T-cell (primary cell): Measurements from ENCODE around the gene DENND1A. TPM values are rescaled to one million over a fixed set of nuclear protein-coding genes. Genes with fewer than 3 reads are reported as not detected.

ENCODE experiments used
- ATAC-seq, 4 experiments: fragments of 200-7000 bp in 3 of 4; fragments of 150-1000 bp in 1 of 4; cut with Tn5 transposase; replicated peaks in 1 of 4; 1 replicate in 3 of 4; 2 replicates in 1 of 4; pipeline ENCODE4 v1.10.0; 2021; ENCODE audit warnings: moderate library complexity in 3 of 4, mild to moderate bottlenecking in 2 of 4, moderate number of reproducible peaks in 1 of 4
- CTCF ChIA-PET, 2 donors: fragments of 300-600 bp; sonication (Branson Sonifier 250); formaldehyde crosslinking; loops; one replicate each; lab custom pipeline; 2022; ENCODE audit warnings: antibody characterized with exemption in 2 of 2; lab: Charles Lee
- POLR2A ChIA-PET, 2 donors: fragments of 300-600 bp; sonication (Branson Sonifier 250); formaldehyde crosslinking; loops; one replicate each; lab custom pipeline; 2022; ENCODE audit warnings: antibody characterized with exemption in 2 of 2; lab: Charles Lee
- DNase-seq, 35 experiments: peaks; one replicate each; pipeline versions ENCODE4 v3.0.0 to v3.0.0-alpha.2; 2013 to 2023
- H3K27ac ChIP-seq: one replicate; pipeline ENCODE4 v1.5.1; 2013; ENCODE audit warnings: low read length
- H3K27me3 ChIP-seq, 2 experiments: replicated peaks in 1 of 2; 1 replicate in 1 of 2; 2 replicates in 1 of 2; pipeline versions ENCODE4 v1.6.1 to v1.7.0; 2013; ENCODE audit warnings: low read length in 1 of 2, mixed read lengths in 1 of 2; ENCODE audit not compliant: control insufficient read depth in 2 of 2, insufficient read depth in 2 of 2; ENCODE audit errors: extremely low read depth in 1 of 2
- H3K36me3 ChIP-seq, 2 donors: 1 replicate in 1 of 2; 2 replicates in 1 of 2; pipeline versions ENCODE4 v1.6.1 to v1.7.0; 2013; ENCODE audit warnings: low read length in 1 of 2; ENCODE audit not compliant: control insufficient read depth in 2 of 2, insufficient read depth in 1 of 2; ENCODE audit errors: extremely low read depth in 1 of 2
- H3K4me1 ChIP-seq, 2 experiments: 1 replicate in 1 of 2; 2 replicates in 1 of 2; pipeline versions ENCODE4 v1.6.1 to v1.7.0; 2013; ENCODE audit warnings: low read length in 2 of 2, mixed read lengths in 1 of 2; ENCODE audit not compliant: insufficient read depth in 2 of 2, control insufficient read depth in 1 of 2; ENCODE audit errors: extremely low read depth in 1 of 2
- H3K4me3 ChIP-seq, 2 donors: 1 replicate in 1 of 2; 2 replicates in 1 of 2; pipeline versions ENCODE4 v1.5.1 to v1.7.0; 2013; ENCODE audit warnings: mild to moderate bottlenecking in 2 of 2, low read length in 1 of 2, moderate library complexity in 1 of 2; ENCODE audit not compliant: control insufficient read depth in 1 of 2; ENCODE audit errors: extremely low read depth in 1 of 2
- H3K9me3 ChIP-seq: 2 replicates; pipeline ENCODE4 v1.7.0; 2013
- H3K27ac Mint-ChIP-seq, 2 donors: one replicate each; pipeline ENCODE4 v1.8.0; 2020 to 2021; ENCODE audit warnings: mild to moderate bottlenecking in 2 of 2, mixed read lengths in 2 of 2
- H3K27me3 Mint-ChIP-seq, 2 donors: one replicate each; pipeline ENCODE4 v1.8.0; 2021 to 2022; ENCODE audit warnings: mixed read lengths in 2 of 2
- H3K36me3 Mint-ChIP-seq: one replicate; pipeline ENCODE4 v1.8.0; 2021; ENCODE audit warnings: mixed read lengths
- H3K4me1 Mint-ChIP-seq, 3 donors: one replicate each; pipeline ENCODE4 v1.8.0; 2020 to 2022; ENCODE audit warnings: mixed read lengths in 3 of 3, mild to moderate bottlenecking in 1 of 3
- H3K4me3 Mint-ChIP-seq, 3 donors: one replicate each; pipeline ENCODE4 v1.8.0; 2020 to 2022; ENCODE audit warnings: mild to moderate bottlenecking in 3 of 3, mixed read lengths in 3 of 3, moderate library complexity in 3 of 3
- H3K9me3 Mint-ChIP-seq, 3 donors: one replicate each; pipeline ENCODE4 v1.8.0; 2020 to 2022; ENCODE audit warnings: mixed read lengths in 3 of 3
- WGBS: methylation state at CpG from one replicate; pipeline ENCODE4 v1.1.5; 2013; ENCODE audit warnings: missing lambda C conversion rate; ENCODE audit not compliant: insufficient coverage; 5-methylcytosine and 5-hydroxymethylcytosine counted together
- total RNA-seq, 35 experiments: library from RNA in 6 of 35; stranded (reverse) in 6 of 35; fragments of 120-200 nt in 1 of 35; gene quantifications; one replicate each; pipeline versions ENCODE4 v1.2.1 to v1.2.4 and lab custom pipeline; 2013 to 2026

The DENND1A gene
- total RNA-seq, 5 donors from 2014 or later (not counting 1 experiment from before 2014, with no cell fraction given), result 12.4 to 19.9 (median 14.1) TPM

DNA sequence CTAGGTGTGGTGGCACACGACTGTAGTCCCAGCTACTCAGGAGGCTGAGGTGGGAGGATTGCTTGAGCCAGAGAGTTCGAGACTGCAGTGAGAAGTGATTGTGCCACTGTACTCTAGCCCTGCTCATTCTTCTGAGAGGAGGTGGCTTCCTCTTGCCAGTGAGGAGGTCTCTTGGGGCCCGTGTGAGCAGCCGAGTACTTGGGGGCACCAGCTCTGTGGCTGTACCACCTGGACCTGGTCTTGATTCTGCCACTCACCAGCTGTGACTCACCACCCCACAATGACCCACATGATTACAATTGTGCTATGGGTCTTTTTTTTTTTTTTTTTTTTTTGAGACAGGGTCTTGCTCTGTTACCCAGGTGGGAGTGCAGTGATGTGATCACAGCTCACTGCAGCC lies 592.0 kb downstream of the DENND1A start:
- 100% methylated on average over 1 of the region's 4 CpGs for WGBS
- no peak overlapping the region for H3K4me3 ChIP-seq

DNA sequence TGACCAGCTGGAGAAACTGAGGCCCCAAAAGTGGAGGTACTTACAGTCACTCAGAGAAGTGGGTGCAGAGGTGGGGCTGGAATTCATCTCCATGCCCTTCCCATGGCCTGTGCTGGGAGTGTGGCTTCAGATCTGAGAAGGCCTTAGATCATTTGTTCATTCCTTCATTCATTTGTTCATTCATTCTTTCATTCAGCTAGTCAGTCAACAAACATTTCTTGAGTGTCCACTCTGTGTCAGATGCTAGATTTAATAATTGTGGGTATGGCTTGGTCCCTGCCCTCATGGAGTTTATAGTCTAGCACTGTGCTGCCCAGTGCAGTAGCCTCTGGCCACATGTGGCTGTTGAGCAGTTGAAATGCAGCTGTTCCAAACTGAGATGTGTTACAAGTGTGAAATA lies 593.0 kb downstream of the DENND1A start:
- peaks cover 0 to 4% of the 10 kb centered on the region in 2 experiments for H3K27me3 ChIP-seq
- no peaks in the 10 kb centered on the region for H3K36me3 Mint-ChIP-seq

More for the DNA sequence above, 592.0 kb downstream of the DENND1A start:
- ATAC-seq (no peak), DNase-seq (no peak)
- Histone ChIP-seq H3K27me3 (peaks cover 0 to 4% of the 10 kb centered on the region in 2 experiments), H3K36me3 (no peaks in the 10 kb centered on the region), H3K4me1 (peaks cover 10 to 29% of the 10 kb centered on the region in 2 experiments), H3K9me3 (no peaks in the 10 kb centered on the region), H3K27ac (no peak overlapping the region)
- Mint-ChIP-seq H3K4me1 (peaks cover 32 to 52% (median 38%) of the 10 kb centered on the region in 3 donors), H3K36me3 (no peaks in the 10 kb centered on the region), H3K27me3 (no peaks in the 10 kb centered on the region), H3K4me3 (peak overlapping the region in 1 of 3 donors; percentile 84), H3K9me3 (no peaks in the 10 kb centered on the region), H3K27ac (peak overlapping the region in 1 of 2 donors; percentile 42)
- POLR2A ChIA-PET, result interaction anchor here in 1 of 2 donors (0.5 kb wide), 1 partner anchor 93 kb away, joined by 3 read pairs; no protein-coding TSS in a partner anchor
- CTCF ChIA-PET, result interaction anchor here in 1 of 2 donors (0.6 to 2.5 kb wide), 3 partner anchors 12 to 286 kb away, joined by 4 to 14 read pairs (median 6); no protein-coding TSS in a partner anchor

DNA sequence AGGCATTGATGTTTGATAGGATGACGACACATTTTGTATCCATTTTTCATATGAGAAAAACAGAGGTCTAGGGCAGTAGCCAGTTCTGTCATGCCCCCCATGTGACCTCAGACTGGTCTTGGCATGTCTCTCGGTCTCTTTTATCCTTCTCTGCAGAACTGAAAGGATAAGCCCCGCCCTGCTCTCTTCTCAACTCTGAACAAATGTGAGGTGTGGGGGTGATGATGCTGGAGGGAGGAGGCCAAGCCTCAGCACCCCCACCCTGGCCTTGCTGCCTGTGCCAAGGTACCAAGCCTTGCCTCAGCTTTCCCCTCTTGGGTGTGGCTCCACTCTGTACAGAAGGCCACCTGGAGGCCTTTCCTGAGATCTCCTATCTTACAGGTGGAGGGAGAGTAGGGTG lies 593.5 kb downstream of the DENND1A start:
- Mint-ChIP-seq H3K27ac (peak overlapping the region; percentile 12 to 75), H3K4me3 (no peak overlapping the region), H3K27me3 (no peaks in the 10 kb centered on the region), H3K4me1 (peaks cover 28 to 44% (median 32%) of the 10 kb centered on the region in 3 donors), H3K9me3 (no peaks in the 10 kb centered on the region), H3K36me3 (no peaks in the 10 kb centered on the region)
- no peak overlapping the region for H3K4me3 ChIP-seq
- no peak for ATAC-seq
- ChIA-PET CTCF (interaction anchor here (0.7 to 1.1 kb wide), 2 partner anchors 9 to 255 kb away, joined by 3 read pairs; no protein-coding TSS in a partner anchor), POLR2A (no interaction called here)
- DNase-seq, result no peak
- H3K36me3 ChIP-seq, result no peaks in the 10 kb centered on the region
- H3K27ac ChIP-seq, result no peak overlapping the region
- H3K4me1 ChIP-seq, result peaks cover 10 to 29% of the 10 kb centered on the region in 2 experiments
- H3K27me3 ChIP-seq, result peaks cover 0 to 4% of the 10 kb centered on the region in 2 experiments
- WGBS, result no CpG with 5 or more reads among the region's 3 CpGs
- no peaks in the 10 kb centered on the region for H3K9me3 ChIP-seq

More for the DNA sequence above, 593.0 kb downstream of the DENND1A start:
- DNase-seq, result no peak
- Mint-ChIP-seq H3K9me3 (no peaks in the 10 kb centered on the region), H3K4me1 (peaks cover 30 to 48% (median 35%) of the 10 kb centered on the region in 3 donors), H3K27ac (no peak overlapping the region), H3K4me3 (no peak overlapping the region), H3K27me3 (no peaks in the 10 kb centered on the region)
- ChIA-PET POLR2A (no interaction called here), CTCF (interaction anchor here in 1 of 2 donors (0.7 kb wide), 1 partner anchor 256 kb away, joined by 3 read pairs; no protein-coding TSS in a partner anchor)
- no peak for ATAC-seq
- H3K27ac ChIP-seq, result no peak overlapping the region
- no peaks in the 10 kb centered on the region for H3K9me3 ChIP-seq
- H3K4me1 ChIP-seq, result peaks cover 10 to 29% of the 10 kb centered on the region in 2 experiments
- no peak overlapping the region for H3K4me3 ChIP-seq
- H3K36me3 ChIP-seq, result no peaks in the 10 kb centered on the region

DNA sequence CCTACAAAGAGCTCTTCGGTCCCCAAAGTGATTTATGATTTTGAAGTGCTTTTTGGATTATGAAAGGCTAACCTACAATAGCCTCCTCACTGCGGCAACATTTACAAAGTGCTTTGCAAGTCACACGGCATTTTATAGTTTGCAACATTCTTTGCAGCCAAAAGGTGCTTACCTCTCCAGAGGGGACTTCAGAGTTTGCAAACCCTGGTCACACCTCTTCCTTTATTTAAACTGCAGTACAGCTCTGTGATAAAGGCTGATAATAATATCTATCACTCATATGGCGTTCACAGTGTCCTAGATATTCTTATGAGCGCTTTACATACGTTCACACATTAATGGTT lies 594.0 kb downstream of the DENND1A start:
- Mint-ChIP-seq H3K4me1 (peaks cover 25 to 39% (median 28%) of the 10 kb centered on the region in 3 donors), H3K27me3 (no peaks in the 10 kb centered on the region), H3K27ac (no peak overlapping the region), H3K9me3 (no peaks in the 10 kb centered on the region), H3K36me3 (no peaks in the 10 kb centered on the region), H3K4me3 (no peak overlapping the region)
- peaks cover 10 to 28% of the 10 kb centered on the region in 2 experiments for H3K4me1 ChIP-seq
- DNase-seq (no peak), ATAC-seq (no peak)
- H3K27ac ChIP-seq, result no peak overlapping the region
- no peaks in the 10 kb centered on the region for H3K9me3 ChIP-seq
- H3K36me3 ChIP-seq, result no peaks in the 10 kb centered on the region
- H3K27me3 ChIP-seq, result peaks cover 0 to 4% of the 10 kb centered on the region in 2 experiments
- ChIA-PET CTCF (interaction anchor here in 1 of 2 donors (1.1 kb wide), 1 partner anchor 9 kb away, joined by 3 read pairs; no protein-coding TSS in a partner anchor), POLR2A (interaction anchor here (0.5 to 0.6 kb wide), 2 partner anchors 11 to 12 kb away, joined by 3 read pairs; no protein-coding TSS in a partner anchor)
- no CpG with 5 or more reads among the region's 6 CpGs for WGBS
- no peak overlapping the region for H3K4me3 ChIP-seq

DNA sequence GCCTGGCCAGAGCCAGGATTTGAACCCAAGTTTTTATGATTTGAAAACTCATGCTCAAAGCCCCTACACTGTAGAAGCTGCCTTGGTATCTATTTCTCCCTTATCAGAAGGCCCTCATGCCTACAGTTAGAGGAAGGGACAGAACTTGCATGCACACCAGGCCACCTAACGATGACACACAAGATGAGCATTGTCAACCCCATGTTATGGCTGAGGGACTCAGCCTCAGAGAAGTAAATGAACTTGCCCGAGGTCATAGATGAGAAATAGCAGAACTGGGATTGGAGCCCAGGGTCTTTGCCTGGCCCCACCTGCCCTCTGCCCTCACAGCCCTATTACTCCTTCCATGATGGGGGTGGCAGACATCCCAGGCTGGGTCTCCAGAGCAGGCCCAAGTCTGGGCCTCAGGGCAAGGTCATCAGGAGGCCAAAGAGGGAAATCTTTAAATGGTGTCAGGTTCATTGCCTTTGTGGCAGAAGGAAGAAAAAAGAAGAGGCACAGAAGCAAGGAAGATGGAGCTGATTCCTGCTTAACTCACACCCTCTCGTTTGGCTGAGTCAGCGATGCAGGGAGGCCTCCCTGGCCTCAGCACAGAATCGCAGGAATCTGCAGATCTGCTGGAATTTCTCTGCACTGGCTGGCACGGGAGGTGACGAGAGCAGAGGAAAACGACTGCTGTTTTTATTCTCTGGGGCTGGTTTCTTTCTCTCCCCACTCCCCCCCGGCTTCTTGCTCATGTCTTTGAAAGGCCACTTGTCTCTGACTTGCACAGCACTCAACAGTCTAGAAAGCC lies 594.5 kb downstream of the DENND1A start:
- H3K36me3 Mint-ChIP-seq, result no peaks in the 10 kb centered on the region
- CTCF ChIA-PET, result interaction anchor here in 1 of 2 donors (1.1 kb wide), 1 partner anchor 10 kb away, joined by 3 read pairs; no protein-coding TSS in a partner anchor
- H3K27ac Mint-ChIP-seq, result no peak overlapping the region
- Histone ChIP-seq H3K9me3 (no peaks in the 10 kb centered on the region), H3K36me3 (no peaks in the 10 kb centered on the region), H3K27ac (no peak overlapping the region), H3K4me3 (no peak overlapping the region), H3K27me3 (peaks cover 0 to 4% of the 10 kb centered on the region in 2 experiments), H3K4me1 (peaks cover 10 to 23% of the 10 kb centered on the region in 2 experiments)
- DNase-seq (no peak), ATAC-seq (no peak)
- no peaks in the 10 kb centered on the region for H3K27me3 Mint-ChIP-seq
- 88% methylated on average over 6 of the region's 9 CpGs for WGBS
- no peaks in the 10 kb centered on the region for H3K9me3 Mint-ChIP-seq
- H3K4me1 Mint-ChIP-seq, result peaks cover 20 to 33% (median 22%) of the 10 kb centered on the region in 3 donors
- H3K4me3 Mint-ChIP-seq, result no peak overlapping the region
- POLR2A ChIA-PET, result interaction anchor here (0.5 to 0.6 kb wide), 2 partner anchors 10 to 12 kb away, joined by 3 read pairs; no protein-coding TSS in a partner anchor

DNA sequence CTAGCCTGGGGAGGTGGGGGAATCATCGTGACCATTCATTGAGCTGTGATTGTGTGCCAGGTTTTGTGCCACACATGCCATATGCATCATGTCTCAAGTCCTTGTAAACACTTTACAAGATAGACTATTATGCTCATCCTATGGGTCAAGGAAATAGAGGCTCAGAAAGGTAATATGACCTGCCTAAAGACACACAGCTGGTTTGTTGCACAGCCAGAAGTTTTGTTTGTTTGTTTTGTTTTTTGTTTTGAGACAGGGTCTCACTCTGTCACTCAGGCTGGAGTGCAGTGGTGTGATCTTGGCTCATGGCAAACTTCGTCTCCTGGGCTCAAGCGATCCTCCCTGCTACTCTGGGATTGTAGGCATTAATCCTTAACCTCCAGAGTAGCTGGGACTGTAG lies 595.3 kb downstream of the DENND1A start:
- Mint-ChIP-seq H3K4me1 (peaks cover 12 to 26% (median 15%) of the 10 kb centered on the region in 3 donors), H3K9me3 (no peaks in the 10 kb centered on the region), H3K4me3 (no peak overlapping the region), H3K36me3 (no peaks in the 10 kb centered on the region), H3K27me3 (no peaks in the 10 kb centered on the region), H3K27ac (no peak overlapping the region)
- DNase-seq (no peak), ATAC-seq (no peak)
- CTCF ChIA-PET, result no interaction called here
- H3K36me3 ChIP-seq, result no peaks in the 10 kb centered on the region
- POLR2A ChIA-PET, result interaction anchor here in 1 of 2 donors (0.6 kb wide), 1 partner anchor 1071 kb away, joined by 3 read pairs; no protein-coding TSS in a partner anchor
- 92% methylated on average over 2 of the region's 3 CpGs for whole genome bisulfite sequencing
- H3K4me3 ChIP-seq, result no peak overlapping the region
- no peak overlapping the region for H3K27ac ChIP-seq
- H3K9me3 ChIP-seq, result no peaks in the 10 kb centered on the region
- no peaks in the 10 kb centered on the region for H3K27me3 ChIP-seq
- peaks cover 6 to 15% of the 10 kb centered on the region in 2 experiments for H3K4me1 ChIP-seq
